ENCODE measurements around the gene DPP9. TPM values are rescaled to one million over a fixed set of nuclear protein-coding genes. Genes with fewer than 3 reads are reported as not detected.

The DPP9 gene
- total and polyA plus RNA-seq, 2 of the 13 experiments (the other 11 are each of a cell fraction or from before 2014, with no cell fraction given): 8.4 to 25.8 TPM

DNA sequence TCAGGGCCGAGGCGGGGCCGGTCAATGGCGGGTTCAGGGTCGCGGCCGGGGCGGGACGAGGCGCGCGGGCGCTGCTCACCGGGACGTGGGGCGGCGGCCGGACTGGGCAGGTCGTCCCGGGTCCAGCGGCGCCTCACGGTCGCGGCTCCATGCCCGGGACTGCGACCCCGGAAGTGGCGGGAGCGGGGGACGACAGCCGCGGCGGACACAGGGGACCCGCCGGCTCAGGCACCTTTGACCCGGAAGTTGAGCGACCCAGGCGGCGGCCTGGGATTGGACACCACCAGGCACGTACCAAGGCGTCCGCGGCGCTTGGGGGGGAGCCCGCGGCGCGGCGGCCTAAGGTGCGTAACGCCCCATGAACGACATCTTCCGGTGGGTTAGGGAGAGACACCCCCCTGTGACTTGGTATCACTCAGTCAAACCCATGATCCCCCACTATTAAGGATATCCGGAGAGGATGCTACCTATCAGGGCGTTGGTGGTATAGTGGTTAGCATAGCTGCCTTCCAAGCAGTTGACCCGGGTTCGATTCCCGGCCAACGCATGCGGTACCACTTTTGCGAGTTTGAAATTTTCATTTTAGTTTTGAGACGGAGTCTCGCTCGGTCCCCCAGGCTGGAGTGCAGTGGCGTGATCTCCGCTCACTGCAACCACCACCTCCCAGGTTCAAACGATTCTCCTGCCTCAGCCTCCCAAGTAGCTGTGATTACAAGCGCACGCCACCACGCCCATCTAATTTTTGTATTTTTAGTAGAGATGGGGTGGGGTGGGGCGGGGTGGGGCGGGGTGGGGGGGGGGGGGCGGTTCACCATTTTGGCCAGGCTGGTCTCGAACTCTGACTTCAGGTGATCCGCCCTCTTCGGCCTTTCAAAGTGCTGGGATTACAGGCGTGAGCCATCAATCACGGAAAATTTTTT, at the start of gene DPP9 (continued):
- TF ChIP-seq, protein P1, sequence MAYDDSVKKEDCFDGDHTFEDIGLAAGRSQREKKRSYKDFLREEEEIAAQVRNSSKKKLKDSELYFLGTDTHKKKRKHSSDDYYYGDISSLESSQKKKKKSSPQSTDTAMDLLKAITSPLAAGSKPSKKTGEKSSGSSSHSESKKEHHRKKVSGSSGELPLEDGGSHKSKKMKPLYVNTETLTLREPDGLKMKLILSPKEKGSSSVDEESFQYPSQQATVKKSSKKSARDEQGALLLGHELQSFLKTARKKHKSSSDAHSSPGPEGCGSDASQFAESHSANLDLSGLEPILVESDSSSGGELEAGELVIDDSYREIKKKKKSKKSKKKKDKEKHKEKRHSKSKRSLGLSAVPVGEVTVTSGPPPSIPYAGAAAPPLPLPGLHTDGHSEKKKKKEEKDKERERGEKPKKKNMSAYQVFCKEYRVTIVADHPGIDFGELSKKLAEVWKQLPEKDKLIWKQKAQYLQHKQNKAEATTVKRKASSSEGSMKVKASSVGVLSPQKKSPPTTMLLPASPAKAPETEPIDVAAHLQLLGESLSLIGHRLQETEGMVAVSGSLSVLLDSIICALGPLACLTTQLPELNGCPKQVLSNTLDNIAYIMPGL (CRISPR knock-in tag; IDR thresholded peaks at IDR 0.05; ENCODE audit: borderline replicate concordance in 1 of 2, low read depth in 1 of 2): peak; percentile 97 to 100
- peak; percentile 83 for TF ChIP-seq ZBTB7B (CRISPR knock-in tag; IDR thresholded peaks at IDR 0.05)
- TF ChIP-seq, protein P2, sequence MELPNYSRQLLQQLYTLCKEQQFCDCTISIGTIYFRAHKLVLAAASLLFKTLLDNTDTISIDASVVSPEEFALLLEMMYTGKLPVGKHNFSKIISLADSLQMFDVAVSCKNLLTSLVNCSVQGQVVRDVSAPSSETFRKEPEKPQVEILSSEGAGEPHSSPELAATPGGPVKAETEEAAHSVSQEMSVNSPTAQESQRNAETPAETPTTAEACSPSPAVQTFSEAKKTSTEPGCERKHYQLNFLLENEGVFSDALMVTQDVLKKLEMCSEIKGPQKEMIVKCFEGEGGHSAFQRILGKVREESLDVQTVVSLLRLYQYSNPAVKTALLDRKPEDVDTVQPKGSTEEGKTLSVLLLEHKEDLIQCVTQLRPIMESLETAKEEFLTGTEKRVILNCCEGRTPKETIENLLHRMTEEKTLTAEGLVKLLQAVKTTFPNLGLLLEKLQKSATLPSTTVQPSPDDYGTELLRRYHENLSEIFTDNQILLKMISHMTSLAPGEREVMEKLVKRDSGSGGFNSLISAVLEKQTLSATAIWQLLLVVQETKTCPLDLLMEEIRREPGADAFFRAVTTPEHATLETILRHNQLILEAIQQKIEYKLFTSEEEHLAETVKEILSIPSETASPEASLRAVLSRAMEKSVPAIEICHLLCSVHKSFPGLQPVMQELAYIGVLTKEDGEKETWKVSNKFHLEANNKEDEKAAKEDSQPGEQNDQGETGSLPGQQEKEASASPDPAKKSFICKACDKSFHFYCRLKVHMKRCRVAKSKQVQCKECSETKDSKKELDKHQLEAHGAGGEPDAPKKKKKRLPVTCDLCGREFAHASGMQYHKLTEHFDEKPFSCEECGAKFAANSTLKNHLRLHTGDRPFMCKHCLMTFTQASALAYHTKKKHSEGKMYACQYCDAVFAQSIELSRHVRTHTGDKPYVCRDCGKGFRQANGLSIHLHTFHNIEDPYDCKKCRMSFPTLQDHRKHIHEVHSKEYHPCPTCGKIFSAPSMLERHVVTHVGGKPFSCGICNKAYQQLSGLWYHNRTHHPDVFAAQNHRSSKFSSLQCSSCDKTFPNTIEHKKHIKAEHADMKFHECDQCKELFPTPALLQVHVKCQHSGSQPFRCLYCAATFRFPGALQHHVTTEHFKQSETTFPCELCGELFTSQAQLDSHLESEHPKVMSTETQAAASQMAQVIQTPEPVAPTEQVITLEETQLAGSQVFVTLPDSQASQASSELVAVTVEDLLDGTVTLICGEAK (IDR thresholded peaks at IDR 0.05): peak; percentile 91
- TF ChIP-seq, protein P2 (CRISPR knock-in tag; IDR thresholded peaks at IDR 0.05): peak; percentile 65
- TF ChIP-seq ZNF451 (CRISPR knock-in tag; IDR thresholded peaks at IDR 0.05): peak; percentile 20; the same call in 1 of the 2 replicates
- TF ChIP-seq ATF7-NPFF (CRISPR knock-in tag; IDR thresholded peaks at IDR 0.05; ENCODE audit: low read depth): peak; percentile 74; the same call in 1 of the 2 replicates
- TF ChIP-seq, protein P3, sequence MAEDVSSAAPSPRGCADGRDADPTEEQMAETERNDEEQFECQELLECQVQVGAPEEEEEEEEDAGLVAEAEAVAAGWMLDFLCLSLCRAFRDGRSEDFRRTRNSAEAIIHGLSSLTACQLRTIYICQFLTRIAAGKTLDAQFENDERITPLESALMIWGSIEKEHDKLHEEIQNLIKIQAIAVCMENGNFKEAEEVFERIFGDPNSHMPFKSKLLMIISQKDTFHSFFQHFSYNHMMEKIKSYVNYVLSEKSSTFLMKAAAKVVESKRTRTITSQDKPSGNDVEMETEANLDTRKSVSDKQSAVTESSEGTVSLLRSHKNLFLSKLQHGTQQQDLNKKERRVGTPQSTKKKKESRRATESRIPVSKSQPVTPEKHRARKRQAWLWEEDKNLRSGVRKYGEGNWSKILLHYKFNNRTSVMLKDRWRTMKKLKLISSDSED (CRISPR knock-in tag; IDR thresholded peaks at IDR 0.05): no peak
- TF ChIP-seq KLF12 (CRISPR knock-in tag; IDR thresholded peaks at IDR 0.05; ENCODE audit: borderline replicate concordance): no peak
- no peak; the same call in none of the 2 replicates for TF ChIP-seq ZNF616 (CRISPR knock-in tag; IDR thresholded peaks at IDR 0.05; ENCODE audit: low read depth)
- TF ChIP-seq ZNF775 (CRISPR knock-in tag; IDR thresholded peaks at IDR 0.05; ENCODE audit: borderline replicate concordance): no peak
- TF ChIP-seq EP300 (IDR thresholded peaks at IDR 0.05; ENCODE audit: low read depth in 2 of 2, low read length in 2 of 2): peak in 1 of 2 experiments; percentile 27; a peak in 1 of 4 replicates
- peak; percentile 40; the same call in 1 of the 2 replicates for TF ChIP-seq EP300 (CRISPR knock-in tag; IDR thresholded peaks at IDR 0.05; ENCODE audit: borderline replicate concordance)
- 0 out of 2 replicates have a peak, but pooled peaks have one; percentile 14 for TF ChIP-seq GZF1 (CRISPR knock-in tag; IDR thresholded peaks at IDR 0.05)
- TF ChIP-seq, protein P4, sequence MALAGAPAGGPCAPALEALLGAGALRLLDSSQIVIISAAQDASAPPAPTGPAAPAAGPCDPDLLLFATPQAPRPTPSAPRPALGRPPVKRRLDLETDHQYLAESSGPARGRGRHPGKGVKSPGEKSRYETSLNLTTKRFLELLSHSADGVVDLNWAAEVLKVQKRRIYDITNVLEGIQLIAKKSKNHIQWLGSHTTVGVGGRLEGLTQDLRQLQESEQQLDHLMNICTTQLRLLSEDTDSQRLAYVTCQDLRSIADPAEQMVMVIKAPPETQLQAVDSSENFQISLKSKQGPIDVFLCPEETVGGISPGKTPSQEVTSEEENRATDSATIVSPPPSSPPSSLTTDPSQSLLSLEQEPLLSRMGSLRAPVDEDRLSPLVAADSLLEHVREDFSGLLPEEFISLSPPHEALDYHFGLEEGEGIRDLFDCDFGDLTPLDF (CRISPR knock-in tag; IDR thresholded peaks at IDR 0.05): peak; percentile 35; the same call in 1 of the 2 replicates
